ENCODE results near the gene UQCC3. TPM values are rescaled to one million over a fixed set of nuclear protein-coding genes. Genes with fewer than 3 reads are reported as not detected.
A peak's percentile ranks its signal among the peaks of the same experiment; 100 is the strongest.

The UQCC3 gene
- total and polyA plus RNA-seq, 9 of the 15 experiments (the other 6 are each of a cell fraction or from before 2014, with no cell fraction given) = 3.3 to 44.3 (median 8.0) TPM

GRCh38 chr11:62645946-62646824 lies 25.3 kb upstream of the UQCC3 start, which contains the start of gene GANAB (continued):
- peak; percentile 20; the same call in 1 of the 2 replicates for TF ChIP-seq DPF2 (IDR thresholded peaks at IDR 0.05)
- TF ChIP-seq YY1 (IDR thresholded peaks at IDR 0.05; ENCODE audit: borderline replicate concordance in 1 of 3, control insufficient read depth in 1 of 3, extremely low read depth in 1 of 3, insufficient read depth in 3 of 3, insufficient read length in 1 of 3, insufficient replicate concordance in 2 of 3, low read depth in 1 of 3, low read length in 2 of 3) = peak; percentile 93 to 98 (median 97)
- peak; percentile 93 for TF ChIP-seq SUPT5H (IDR thresholded peaks at IDR 0.05)
- TF ChIP-seq E2F4 (CRISPR knock-in tag; IDR thresholded peaks at IDR 0.05; ENCODE audit: low read depth) = peak; percentile 59; the same call in 1 of the 2 replicates
- peak; percentile 12; the same call in 1 of the 2 replicates for TF ChIP-seq EP300 (IDR thresholded peaks at IDR 0.05; ENCODE audit: low read length)
- TF ChIP-seq MXI1 (IDR thresholded peaks at IDR 0.05; ENCODE audit: low read depth, low read length) = 0 out of 2 replicates have a peak, but pooled peaks have one; percentile 67
- TF ChIP-seq, protein P1, sequence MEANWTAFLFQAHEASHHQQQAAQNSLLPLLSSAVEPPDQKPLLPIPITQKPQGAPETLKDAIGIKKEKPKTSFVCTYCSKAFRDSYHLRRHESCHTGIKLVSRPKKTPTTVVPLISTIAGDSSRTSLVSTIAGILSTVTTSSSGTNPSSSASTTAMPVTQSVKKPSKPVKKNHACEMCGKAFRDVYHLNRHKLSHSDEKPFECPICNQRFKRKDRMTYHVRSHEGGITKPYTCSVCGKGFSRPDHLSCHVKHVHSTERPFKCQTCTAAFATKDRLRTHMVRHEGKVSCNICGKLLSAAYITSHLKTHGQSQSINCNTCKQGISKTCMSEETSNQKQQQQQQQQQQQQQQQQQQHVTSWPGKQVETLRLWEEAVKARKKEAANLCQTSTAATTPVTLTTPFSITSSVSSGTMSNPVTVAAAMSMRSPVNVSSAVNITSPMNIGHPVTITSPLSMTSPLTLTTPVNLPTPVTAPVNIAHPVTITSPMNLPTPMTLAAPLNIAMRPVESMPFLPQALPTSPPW (CRISPR knock-in tag; IDR thresholded peaks at IDR 0.05) = peak; percentile 57
- TF ChIP-seq ZKSCAN1 (IDR thresholded peaks at IDR 0.05; ENCODE audit: low read depth, low read length) = peak; percentile 8; the same call in 1 of the 2 replicates
- TF ChIP-seq HDGF (IDR thresholded peaks at IDR 0.05) = no peak
- TF ChIP-seq ZNF696 (CRISPR knock-in tag; conservative IDR thresholded peaks at IDR 0.05) = 0 out of 2 replicates have a peak, but pooled peaks have one; percentile 13
- peak; percentile 97 for TF ChIP-seq NR2C1 (IDR thresholded peaks at IDR 0.05)
- TF ChIP-seq NR2C1 (tag; IDR thresholded peaks at IDR 0.05) = peak; percentile 98
- TF ChIP-seq UBTF (IDR thresholded peaks at IDR 0.05; ENCODE audit: borderline replicate concordance in 1 of 2, low read depth in 2 of 2, low read length in 2 of 2) = peak in 1 of 2 experiments; percentile 21; a peak in 1 of 4 replicates
- TF ChIP-seq SMARCA4 (IDR thresholded peaks at IDR 0.05) = no peak
- TF ChIP-seq HNRNPH1 (optimal IDR thresholded peaks at IDR 0.05; ENCODE audit: low read depth, low read length) = no peak
- peak; percentile 86 for TF ChIP-seq KDM5B (IDR thresholded peaks at IDR 0.05; ENCODE audit: insufficient replicate concordance, low read depth, low read length)
- TF ChIP-seq ZNF184 (CRISPR knock-in tag; IDR thresholded peaks at IDR 0.05) = no peak
- peak; percentile 34 to 68; a peak in 2 of 4 replicates for TF ChIP-seq TEAD1 (CRISPR knock-in tag; IDR thresholded peaks at IDR 0.05)
- TF ChIP-seq CHCHD3 (CRISPR knock-in tag; IDR thresholded peaks at IDR 0.05) = peak; percentile 55; the same call in 1 of the 2 replicates
- TF ChIP-seq ATF7 (IDR thresholded peaks at IDR 0.05) = peak; percentile 68; the same call in 1 of the 2 replicates
- peak; percentile 95 for TF ChIP-seq SP1 (CRISPR knock-in tag; IDR thresholded peaks at IDR 0.05)
- TF ChIP-seq E2F3 (CRISPR knock-in tag; IDR thresholded peaks at IDR 0.05) = peak; percentile 65; the same call in 1 of the 2 replicates
